Dermis blood vessel endothelial cell (primary cell): ENCODE results near the gene ZNF184. TPM values are rescaled to one million over a fixed set of nuclear protein-coding genes. Genes with fewer than 3 reads are reported as not detected.

ENCODE experiments used
- DNase-seq: peaks from one replicate; pipeline ENCODE4 v3.0.0; 2010
- total RNA-seq: library from RNA; depleted of rRNA; stranded (reverse); fragments of >200 nt; gene quantifications from 2 replicates; pipeline ENCODE4 v1.2.3, GENCODE V29; 2014

The ZNF184 gene
- total RNA-seq, 1 donor from 2014 or later, result 7.5 TPM

GRCh38 chr6:27419363-27419762 lies 53.5 kb downstream of the ZNF184 start:
- DNase-seq, result no peak

GRCh38 chr6:27415898-27416297 lies 57.0 kb downstream of the ZNF184 start:
- DNase-seq, result no peak

- DNase-seq, result no peak
Measured at GRCh38 chr6:27414996-27415395, 57.9 kb downstream of the ZNF184 start.

- no peak for DNase-seq
Measured at GRCh38 chr6:27414300-27414699, 58.6 kb downstream of the ZNF184 start.

- DNase-seq, result no peak
Measured at GRCh38 chr6:27407153-27407814, 65.6 kb downstream of the ZNF184 start.

- no peak for DNase-seq
Measured at GRCh38 chr6:27406085-27406484, 66.8 kb downstream of the ZNF184 start.

GRCh38 chr6:27400877-27401642 lies 71.8 kb downstream of the ZNF184 start:
- no peak for DNase-seq

Other genes with a start within 250 kb of the ZNF184 start
- gene PRSS16, start 225.4 kb downstream of the ZNF184 start, total RNA-seq, result 0.14 TPM in 1 of 2 replicates, not detected in the other
- gene POM121L2, start 160.8 kb downstream of the ZNF184 start, total RNA-seq, result not detected in 2 replicates
- 1.1 and 1.4 TPM in 2 replicates for gene ZNF391, start 84.3 kb downstream of the ZNF184 start, total RNA-seq